HEK293 (cell line): ENCODE results near the gene METTL5.
"Not testable (repeated sequence)": the region's sequence is repeated elsewhere in the genome, so short reads cannot be mapped to it uniquely, and the experiment has no call there.

Source experiments
- CTCF ChIA-PET: fragments of 350-600 bp; formaldehyde crosslinking; extraction: SDS; loops from one replicate; lab custom pipeline; 2021; ENCODE audit warnings: antibody characterized with exemption; lab: Yijun Ruan, JAX
- POLR2A ChIA-PET: fragments of 300-600 bp; formaldehyde crosslinking; extraction: SDS; loops from one replicate; lab custom pipeline; 2020; ENCODE audit warnings: antibody characterized with exemption, inconsistent platforms; lab: Yijun Ruan, JAX
- H3K27ac ChIP-seq: fragments of 200-500 bp; sonication (Bioruptor generic); 2 replicates; pipeline ENCODE4 v1.5.1; 2014; ENCODE audit warnings: low read depth, low read length, control low read depth, inconsistent platforms; ENCODE audit errors: extremely low read depth
- H3K36me3 ChIP-seq, 2 experiments: fragments of 200-500 bp in 1 of 2; sonication (Bioruptor generic) in 1 of 2; 1 replicate in 1 of 2; 2 replicates in 1 of 2; pipeline ENCODE4 v1.5.1; 2014 to 2017; ENCODE audit warnings: inconsistent platforms in 2 of 2, low read length in 2 of 2; ENCODE audit not compliant: control insufficient read depth in 2 of 2, insufficient read depth in 1 of 2
- H3K4me1 ChIP-seq: fragments of 200-500 bp; sonication (Bioruptor generic); 2 replicates; pipeline ENCODE4 v1.5.1; 2014; ENCODE audit warnings: mild to moderate bottlenecking, low read length, inconsistent platforms; ENCODE audit not compliant: control insufficient read depth, insufficient read depth
- H3K4me3 ChIP-seq: 2 replicates; pipeline ENCODE4 v1.5.1; 2011; ENCODE audit warnings: low read depth, mild to moderate bottlenecking, control low read depth, low read length, moderate library complexity
- H3K9me3 ChIP-seq: fragments of 200-500 bp; sonication (Bioruptor generic); 2 replicates; pipeline ENCODE4 v1.5.1; 2014; ENCODE audit warnings: low read depth, low read length, inconsistent platforms; ENCODE audit not compliant: control insufficient read depth, insufficient read depth
- HOXA7 ChIP-seq: sonication (generic); formaldehyde crosslinking; IDR thresholded peaks from 2 replicates; pipeline ENCODE4 v1.8.1; 2022; ENCODE audit warnings: missing genetic modification reagents, borderline replicate concordance
- KLF16 ChIP-seq: fragments of 450-650 bp; formaldehyde crosslinking; IDR thresholded peaks from 2 replicates; pipeline ENCODE4 v1.5.1; 2017; ENCODE audit warnings: missing biosample characterization, missing genetic modification characterization
- OSR2 ChIP-seq: fragments of 450-650 bp; formaldehyde crosslinking; IDR thresholded peaks from 2 replicates; pipeline ENCODE4 v1.5.1; 2016; ENCODE audit warnings: missing biosample characterization, missing genetic modification characterization
- PATZ1 ChIP-seq: fragments of 450-650 bp; formaldehyde crosslinking; IDR thresholded peaks from 2 replicates; pipeline ENCODE4 v1.5.1; 2016; ENCODE audit warnings: missing biosample characterization, missing genetic modification characterization
- PRDM1 ChIP-seq: fragments of 450-650 bp; formaldehyde crosslinking; IDR thresholded peaks from 2 replicates; pipeline ENCODE4; 2016; ENCODE audit warnings: missing biosample characterization, missing genetic modification characterization
- PRDM2 ChIP-seq: fragments of 450-650 bp; formaldehyde crosslinking; IDR thresholded peaks from 2 replicates; pipeline ENCODE4 v1.5.1; 2016; ENCODE audit warnings: missing biosample characterization, missing genetic modification characterization, borderline replicate concordance
- RBAK ChIP-seq: fragments of 450-650 bp; formaldehyde crosslinking; IDR thresholded peaks from 2 replicates; pipeline ENCODE4 v1.5.1; 2016; ENCODE audit warnings: missing biosample characterization, missing genetic modification characterization
- ZNF146 ChIP-seq: fragments of 450-650 bp; formaldehyde crosslinking; IDR thresholded peaks from 2 replicates; pipeline ENCODE4 v1.5.1; 2016; ENCODE audit warnings: missing biosample characterization, missing genetic modification characterization
- ZNF335 ChIP-seq: fragments of 450-650 bp; formaldehyde crosslinking; conservative IDR thresholded peaks from 2 replicates; pipeline ENCODE4 v1.5.1; 2016; ENCODE audit warnings: missing biosample characterization, missing genetic modification characterization
- ZNF394 ChIP-seq: fragments of 450-650 bp; formaldehyde crosslinking; IDR thresholded peaks from 2 replicates; pipeline ENCODE4 v1.5.1; 2016; ENCODE audit warnings: missing biosample characterization, missing genetic modification characterization, mild to moderate bottlenecking, moderate library complexity, borderline replicate concordance
- ZNF548 ChIP-seq: fragments of 450-650 bp; formaldehyde crosslinking; IDR thresholded peaks from 2 replicates; pipeline ENCODE4 v1.5.1; 2016; ENCODE audit warnings: missing biosample characterization, missing genetic modification characterization
- ZNF658 ChIP-seq: fragments of 450-650 bp; formaldehyde crosslinking; IDR thresholded peaks from 2 replicates; pipeline ENCODE4; 2016; ENCODE audit warnings: missing biosample characterization, missing genetic modification characterization
- ZNF785 ChIP-seq: fragments of 450-650 bp; formaldehyde crosslinking; IDR thresholded peaks from 2 replicates; pipeline ENCODE4 v1.5.1; 2016; ENCODE audit warnings: missing biosample characterization, missing genetic modification characterization
- ZSCAN18 ChIP-seq: fragments of 450-650 bp; formaldehyde crosslinking; IDR thresholded peaks from 2 replicates; pipeline ENCODE4 v1.5.1; 2016; ENCODE audit warnings: missing biosample characterization, missing genetic modification characterization
- ZSCAN4 ChIP-seq: fragments of 450-650 bp; formaldehyde crosslinking; IDR thresholded peaks from 2 replicates; pipeline ENCODE4 v1.5.1; 2017; ENCODE audit warnings: missing biosample characterization, missing genetic modification characterization

Gene METTL5

GRCh38 chr2:169859423-169859822 lies 34.7 kb upstream of the METTL5 start (continued):
- TF ChIP-seq ZSCAN18 (tag by site-specific recombination) (no peak), KLF16 (no peak), PRDM1 (tag by site-specific recombination) (no peak), ZNF785 (tag by site-specific recombination) (no peak), ZNF146 (tag by site-specific recombination) (no peak)

- H3K4me3 ChIP-seq, H3K27ac ChIP-seq, CTCF ChIA-PET, POLR2A ChIA-PET, H3K9me3 ChIP-seq, H3K4me1 ChIP-seq, H3K36me3 ChIP-seq: not testable (repeated sequence)
These were observed 30.9 kb upstream of the METTL5 start for GRCh38 chr2:169855281-169856258.

- TF ChIP-seq OSR2 (tag by site-specific recombination), result no peak
- no peak for TF ChIP-seq HOXA7 (CRISPR knock-in tag)
- TF ChIP-seq PATZ1 (tag by site-specific recombination), result no peak
- no peak for TF ChIP-seq ZNF548 (tag by site-specific recombination)
- TF ChIP-seq ZSCAN4 (tag by site-specific recombination), result no peak
- no peak for TF ChIP-seq ZNF394 (tag by site-specific recombination)
- no peak for TF ChIP-seq ZNF335 (tag by site-specific recombination)
- no peak overlapping the region for H3K27ac ChIP-seq
- H3K4me3 ChIP-seq, result no peak overlapping the region
- no peaks in the 10 kb centered on the region for H3K36me3 ChIP-seq
- no peaks in the 10 kb centered on the region for H3K9me3 ChIP-seq
- H3K4me1 ChIP-seq, result peaks cover 7% of the 10 kb centered on the region
- ChIA-PET CTCF (interaction anchor here (0.7 kb wide), 1 partner anchor 81 kb away, joined by 3 read pairs; no protein-coding TSS in a partner anchor), POLR2A (interaction anchor here (0.6 kb wide), 1 partner anchor 1076 kb away, joined by 3 read pairs; the partner anchor contains the start of gene GORASP2)
These were observed 28.4 kb upstream of the METTL5 start for GRCh38 chr2:169853041-169853668.

GRCh38 chr2:169849710-169850109 lies 25.0 kb upstream of the METTL5 start:
- Histone ChIP-seq H3K36me3 (no peaks in the 10 kb centered on the region; a peak in 1 of 3 replicates), H3K9me3 (no peaks in the 10 kb centered on the region), H3K4me3 (no peak overlapping the region), H3K4me1 (peaks cover 11% of the 10 kb centered on the region), H3K27ac (no peak overlapping the region)
- CTCF ChIA-PET, result interaction anchor here (1.1 kb wide), 1 partner anchor 24 kb away, joined by 3 read pairs; no protein-coding TSS in a partner anchor
- POLR2A ChIA-PET, result no interaction called here
- TF ChIP-seq RBAK (tag by site-specific recombination) (no peak), ZNF658 (tag by site-specific recombination) (no peak), PRDM2 (tag by site-specific recombination) (no peak)
